ENCODE data around the gene SUGCT. TPM values are rescaled to one million over a fixed set of nuclear protein-coding genes. Genes with fewer than 3 reads are reported as not detected.
"Not testable (repeated sequence)": the region's sequence is repeated elsewhere in the genome, so short reads cannot be mapped to it uniquely, and the experiment has no call there.

SUGCT gene
- total RNA-seq, 1 experiment from 2014 or later = 1.5 TPM

DNA sequence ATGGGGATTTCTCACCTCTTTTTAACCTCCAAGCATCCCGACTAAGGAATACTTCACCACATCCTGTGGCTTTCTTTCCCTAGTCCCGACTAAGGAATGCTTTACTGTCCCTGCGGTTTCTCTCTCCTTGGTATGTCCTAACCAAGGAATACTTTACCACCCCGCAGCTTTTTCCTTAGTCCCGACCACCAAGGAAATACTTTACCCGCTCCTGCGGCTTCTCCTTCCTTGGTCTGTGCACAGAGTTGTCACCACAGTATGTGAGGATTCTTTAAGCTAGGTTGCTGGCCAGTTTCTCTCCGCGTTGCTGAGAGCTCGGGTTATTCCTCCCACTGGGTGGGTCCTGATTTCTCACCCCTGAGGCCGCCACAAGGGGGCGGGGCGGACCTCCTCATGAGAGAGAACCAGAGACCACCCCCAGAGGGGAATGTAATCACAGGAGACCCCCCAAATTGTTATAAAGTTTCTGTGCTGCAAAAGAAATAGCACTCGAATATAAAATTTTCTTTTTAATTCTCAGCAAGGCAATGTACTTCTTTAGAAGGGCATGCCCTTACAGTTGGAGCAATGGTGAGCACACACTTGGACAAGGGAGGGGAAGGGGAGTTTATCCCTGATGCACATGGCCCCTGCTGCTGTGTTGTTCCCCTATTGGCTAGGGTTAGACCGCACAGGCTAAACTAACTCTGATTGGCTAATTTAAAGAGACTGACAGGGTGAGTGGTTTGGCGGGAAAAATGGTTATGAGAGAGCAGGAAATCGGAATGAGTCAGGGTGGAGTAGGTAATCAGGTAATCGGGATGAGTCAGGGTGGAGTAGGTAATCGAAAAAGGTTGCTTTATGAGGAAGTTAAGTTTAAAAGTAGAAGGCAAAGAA lies 12.8 kb downstream of the SUGCT start:
- TF ChIP-seq, protein P1, sequence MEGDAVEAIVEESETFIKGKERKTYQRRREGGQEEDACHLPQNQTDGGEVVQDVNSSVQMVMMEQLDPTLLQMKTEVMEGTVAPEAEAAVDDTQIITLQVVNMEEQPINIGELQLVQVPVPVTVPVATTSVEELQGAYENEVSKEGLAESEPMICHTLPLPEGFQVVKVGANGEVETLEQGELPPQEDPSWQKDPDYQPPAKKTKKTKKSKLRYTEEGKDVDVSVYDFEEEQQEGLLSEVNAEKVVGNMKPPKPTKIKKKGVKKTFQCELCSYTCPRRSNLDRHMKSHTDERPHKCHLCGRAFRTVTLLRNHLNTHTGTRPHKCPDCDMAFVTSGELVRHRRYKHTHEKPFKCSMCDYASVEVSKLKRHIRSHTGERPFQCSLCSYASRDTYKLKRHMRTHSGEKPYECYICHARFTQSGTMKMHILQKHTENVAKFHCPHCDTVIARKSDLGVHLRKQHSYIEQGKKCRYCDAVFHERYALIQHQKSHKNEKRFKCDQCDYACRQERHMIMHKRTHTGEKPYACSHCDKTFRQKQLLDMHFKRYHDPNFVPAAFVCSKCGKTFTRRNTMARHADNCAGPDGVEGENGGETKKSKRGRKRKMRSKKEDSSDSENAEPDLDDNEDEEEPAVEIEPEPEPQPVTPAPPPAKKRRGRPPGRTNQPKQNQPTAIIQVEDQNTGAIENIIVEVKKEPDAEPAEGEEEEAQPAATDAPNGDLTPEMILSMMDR (conservative IDR thresholded peaks at IDR 0.05; ENCODE audit: low read depth, low read length) = no peak
- TF ChIP-seq EZH2 (IDR thresholded peaks at IDR 0.05; ENCODE audit: borderline replicate concordance, low read depth, low read length, poor library complexity, severe bottlenecking) = no peak
- Histone ChIP-seq H3K4me3 (ENCODE audit: low read depth, low read length, poor library complexity, severe bottlenecking) (no peak overlapping the region), H3K36me3 (ENCODE audit: insufficient read depth, low read length, poor library complexity, severe bottlenecking) (no peaks in the 10 kb centered on the region), H3K4me1 (ENCODE audit: insufficient read depth, low read length, poor library complexity, severe bottlenecking) (no peaks in the 10 kb centered on the region), H3K9me3 (ENCODE audit: low read depth, low read length, poor library complexity, severe bottlenecking) (no peaks in the 10 kb centered on the region), H3K27ac (ENCODE audit: low read depth, low read length, poor library complexity, severe bottlenecking) (no peak overlapping the region), H3K27me3 (replicated peaks; ENCODE audit: insufficient read depth, low read depth, low read length, poor library complexity) (no peaks in the 10 kb centered on the region)
- intact Hi-C loops (cut with micrococcal nuclease; ENCODE audit: unreplicated experiment) = no loop called here
- CTCF ChIA-PET = no interaction called here
- POLR2A ChIA-PET (ENCODE audit: low non-redundant PET) = no interaction called here
- no peak for DNase-seq (ENCODE audit: low spot score)
- no TSS peak for BruUV-seq (replicated peaks)

GRCh38 chr7:40148247-40148580 lies 13.4 kb downstream of the SUGCT start:
- H3K27ac ChIP-seq (ENCODE audit: low read depth, low read length, poor library complexity, severe bottlenecking); POLR2A ChIA-PET (ENCODE audit: low non-redundant PET); H3K36me3 ChIP-seq (ENCODE audit: insufficient read depth, low read length, poor library complexity, severe bottlenecking); H3K9me3 ChIP-seq (ENCODE audit: low read depth, low read length, poor library complexity, severe bottlenecking); H3K4me3 ChIP-seq (ENCODE audit: low read depth, low read length, poor library complexity, severe bottlenecking); intact Hi-C loops (cut with micrococcal nuclease; ENCODE audit: unreplicated experiment); H3K27me3 ChIP-seq (replicated peaks; ENCODE audit: insufficient read depth, low read depth, low read length, poor library complexity); DNase-seq (ENCODE audit: low spot score); H3K4me1 ChIP-seq (ENCODE audit: insufficient read depth, low read length, poor library complexity, severe bottlenecking); CTCF ChIA-PET; BruUV-seq (replicated peaks): not testable (repeated sequence)

DNA sequence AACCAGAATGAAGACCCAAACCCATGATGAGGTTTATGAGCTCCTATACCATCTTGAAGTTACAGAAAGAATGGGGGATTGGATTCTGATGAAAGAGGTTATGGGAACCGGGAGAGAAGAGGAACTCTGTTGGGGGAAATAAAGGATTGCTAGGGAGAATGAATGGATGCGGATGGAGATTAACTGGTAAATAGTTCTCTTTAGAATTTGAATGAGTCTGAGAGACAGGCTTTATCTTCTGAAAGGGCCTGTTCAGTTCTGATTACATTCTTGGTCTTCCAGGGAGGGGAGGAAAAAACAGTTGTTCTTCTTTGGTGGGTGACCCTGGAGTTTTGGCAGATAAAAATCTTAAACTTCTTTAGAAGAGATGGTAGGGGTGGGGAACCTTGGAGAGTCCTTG lies 13.9 kb downstream of the SUGCT start:
- no peak for DNase-seq (ENCODE audit: low spot score)
- no peaks in the 10 kb centered on the region for H3K4me1 ChIP-seq (ENCODE audit: insufficient read depth, low read length, poor library complexity, severe bottlenecking)
- intact Hi-C loops (cut with micrococcal nuclease; ENCODE audit: unreplicated experiment) = no loop called here
- TF ChIP-seq, protein P1 (conservative IDR thresholded peaks at IDR 0.05; ENCODE audit: low read depth, low read length) = no peak
- TF ChIP-seq EZH2 (IDR thresholded peaks at IDR 0.05; ENCODE audit: borderline replicate concordance, low read depth, low read length, poor library complexity, severe bottlenecking) = no peak
- H3K9me3 ChIP-seq (ENCODE audit: low read depth, low read length, poor library complexity, severe bottlenecking) = no peaks in the 10 kb centered on the region
- ChIA-PET POLR2A (ENCODE audit: low non-redundant PET) (no interaction called here), CTCF (no interaction called here)
- H3K27me3 ChIP-seq (replicated peaks; ENCODE audit: insufficient read depth, low read depth, low read length, poor library complexity) = no peaks in the 10 kb centered on the region
- no peak overlapping the region for H3K27ac ChIP-seq (ENCODE audit: low read depth, low read length, poor library complexity, severe bottlenecking)
- H3K36me3 ChIP-seq (ENCODE audit: insufficient read depth, low read length, poor library complexity, severe bottlenecking) = no peaks in the 10 kb centered on the region
- no TSS peak for BruUV-seq (replicated peaks)
- H3K4me3 ChIP-seq (ENCODE audit: low read depth, low read length, poor library complexity, severe bottlenecking) = no peak overlapping the region

DNA sequence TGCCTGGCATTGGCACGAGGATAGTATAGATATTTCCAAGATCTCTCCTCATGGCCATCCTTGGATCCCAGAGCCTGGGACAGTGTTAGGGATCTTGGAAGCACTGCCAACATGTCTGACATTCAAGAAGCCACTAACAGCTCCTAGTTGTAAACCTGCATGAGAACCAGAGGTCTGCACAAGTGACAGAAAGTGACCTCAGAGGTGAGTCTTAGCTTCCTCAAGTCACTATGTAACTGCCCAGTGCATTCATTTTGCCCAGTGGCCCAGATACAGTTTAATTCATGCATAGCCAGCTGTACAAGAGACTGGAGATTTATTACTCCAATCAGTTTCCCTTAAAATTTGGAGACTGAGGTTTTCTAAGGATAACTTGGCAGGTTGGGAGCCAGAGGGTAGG lies 16.7 kb downstream of the SUGCT start:
- ChIA-PET CTCF (no interaction called here), POLR2A (ENCODE audit: low non-redundant PET) (interaction anchor here (0.6 kb wide), 1 partner anchor 255 kb away, joined by 3 read pairs; no protein-coding TSS in a partner anchor)
- no TSS peak for BruUV-seq (replicated peaks)
- TF ChIP-seq, protein P1 (conservative IDR thresholded peaks at IDR 0.05; ENCODE audit: low read depth, low read length) = no peak
- no peak for TF ChIP-seq EZH2 (IDR thresholded peaks at IDR 0.05; ENCODE audit: borderline replicate concordance, low read depth, low read length, poor library complexity, severe bottlenecking)
- no peak overlapping the region for H3K4me3 ChIP-seq (ENCODE audit: low read depth, low read length, poor library complexity, severe bottlenecking)
- intact Hi-C loops (cut with micrococcal nuclease; ENCODE audit: unreplicated experiment) = no loop called here
- no peak overlapping the region for H3K27ac ChIP-seq (ENCODE audit: low read depth, low read length, poor library complexity, severe bottlenecking)
- DNase-seq (ENCODE audit: low spot score) = no peak
- no peaks in the 10 kb centered on the region for H3K4me1 ChIP-seq (ENCODE audit: insufficient read depth, low read length, poor library complexity, severe bottlenecking)
- H3K36me3 ChIP-seq (ENCODE audit: insufficient read depth, low read length, poor library complexity, severe bottlenecking) = no peaks in the 10 kb centered on the region
- H3K9me3 ChIP-seq (ENCODE audit: low read depth, low read length, poor library complexity, severe bottlenecking) = no peaks in the 10 kb centered on the region
- no peaks in the 10 kb centered on the region for H3K27me3 ChIP-seq (replicated peaks; ENCODE audit: insufficient read depth, low read depth, low read length, poor library complexity)

Measured in A673 (cell line).